Hepatocyte (in vitro differentiated cells): Measurements from ENCODE around the gene RAB11FIP3. TPM values are rescaled to one million over a fixed set of nuclear protein-coding genes. Genes with fewer than 3 reads are reported as not detected.

Experiments used
- DNase-seq: peaks from one replicate; pipeline ENCODE4 v3.0.0-alpha.2; 2016; ENCODE audit warnings: low spot score
- H2AFZ ChIP-seq: fragments of 200-600 bp; sonication (generic); 2 replicates; pipeline ENCODE4 v1.6.0; 2016; ENCODE audit warnings: antibody characterized with exemption, mild to moderate bottlenecking
- H3K27ac ChIP-seq: fragments of 200-600 bp; sonication (generic); 2 replicates; pipeline ENCODE4 v1.5.1; 2016; ENCODE audit warnings: mild to moderate bottlenecking
- H3K27me3 ChIP-seq: fragments of 200-600 bp; sonication (generic); 2 replicates; pipeline ENCODE4 v1.6.1; 2016
- H3K36me3 ChIP-seq: fragments of 200-600 bp; sonication (generic); replicated peaks from 2 replicates; pipeline ENCODE4 v1.5.1; 2016; ENCODE audit warnings: low read depth; ENCODE audit not compliant: insufficient read depth
- H3K4me1 ChIP-seq: fragments of 200-600 bp; sonication (generic); 2 replicates; pipeline ENCODE4 v1.5.1; 2016; ENCODE audit warnings: mild to moderate bottlenecking, moderate library complexity; ENCODE audit not compliant: insufficient read depth
- H3K4me2 ChIP-seq: fragments of 200-600 bp; sonication (generic); 2 replicates; pipeline ENCODE4 v1.6.0; 2016
- H3K4me3 ChIP-seq: fragments of 200-600 bp; sonication (generic); 2 replicates; pipeline ENCODE4 v1.5.1; 2016; ENCODE audit warnings: mild to moderate bottlenecking
- H3K79me2 ChIP-seq: fragments of 200-600 bp; sonication (generic); 2 replicates; pipeline ENCODE4 v1.6.0; 2017; ENCODE audit warnings: mild to moderate bottlenecking
- H3K9me2 ChIP-seq: fragments of 200-600 bp; sonication (generic); replicated peaks from 2 replicates; pipeline ENCODE4 v1.6.0; 2017; ENCODE audit warnings: mild to moderate bottlenecking; ENCODE audit not compliant: insufficient read depth
- H3K9me3 ChIP-seq: fragments of 200-600 bp; sonication (generic); 2 replicates; pipeline ENCODE4 v1.5.1; 2016; ENCODE audit warnings: low read depth, mild to moderate bottlenecking
- H4K20me1 ChIP-seq: fragments of 200-600 bp; sonication (generic); 2 replicates; pipeline ENCODE4 v1.6.0; 2016; ENCODE audit warnings: mild to moderate bottlenecking; ENCODE audit not compliant: insufficient read depth, poor library complexity, severe bottlenecking
- EZH2 ChIP-seq: fragments of 200-600 bp; sonication (generic); IDR thresholded peaks from 2 replicates; pipeline ENCODE4 v1.6.1; 2016; ENCODE audit warnings: antibody characterized with exemption, mild to moderate bottlenecking, borderline replicate concordance
- EZH2phosphoT487 ChIP-seq: fragments of 200-600 bp; sonication (generic); IDR thresholded peaks from one replicate; pipeline ENCODE4 v1.6.1; 2018; ENCODE audit warnings: antibody characterized with exemption, mild to moderate bottlenecking, low read depth, moderate library complexity; ENCODE audit not compliant: unreplicated experiment, severe bottlenecking
- WGBS: methylation state at CpG from one replicate; pipeline ENCODE4 v1.1.6; 2016; ENCODE audit warnings: low lambda C conversion rate; ENCODE audit errors: missing lambda C conversion rate; 5-methylcytosine and 5-hydroxymethylcytosine counted together
- polyA plus RNA-seq: library from polyadenylated mRNA; unstranded; fragments of >200 nt; fragmentation: Nextera tagmentation; extraction: Ambion mirVana; gene quantifications from 2 replicates; pipeline ENCODE4 v1.2.1, GENCODE V29; 2016
- total RNA-seq: library from RNA; depleted of rRNA; stranded (reverse); fragments of >200 nt; gene quantifications from 2 replicates; pipeline ENCODE4 v1.2.3, GENCODE V29; 2014
- TF ChIP-seq, protein P1 (sequence below): fragments of 200-600 bp; sonication (generic); IDR thresholded peaks from 2 replicates; pipeline ENCODE4 v1.5.1; 2016; ENCODE audit warnings: antibody characterized with exemption, mild to moderate bottlenecking; ENCODE audit not compliant: poor library complexity

RAB11FIP3 gene
- total and polyA plus RNA-seq, 2 experiments from 2014 or later = 47.3 to 72.8 TPM

DNA sequence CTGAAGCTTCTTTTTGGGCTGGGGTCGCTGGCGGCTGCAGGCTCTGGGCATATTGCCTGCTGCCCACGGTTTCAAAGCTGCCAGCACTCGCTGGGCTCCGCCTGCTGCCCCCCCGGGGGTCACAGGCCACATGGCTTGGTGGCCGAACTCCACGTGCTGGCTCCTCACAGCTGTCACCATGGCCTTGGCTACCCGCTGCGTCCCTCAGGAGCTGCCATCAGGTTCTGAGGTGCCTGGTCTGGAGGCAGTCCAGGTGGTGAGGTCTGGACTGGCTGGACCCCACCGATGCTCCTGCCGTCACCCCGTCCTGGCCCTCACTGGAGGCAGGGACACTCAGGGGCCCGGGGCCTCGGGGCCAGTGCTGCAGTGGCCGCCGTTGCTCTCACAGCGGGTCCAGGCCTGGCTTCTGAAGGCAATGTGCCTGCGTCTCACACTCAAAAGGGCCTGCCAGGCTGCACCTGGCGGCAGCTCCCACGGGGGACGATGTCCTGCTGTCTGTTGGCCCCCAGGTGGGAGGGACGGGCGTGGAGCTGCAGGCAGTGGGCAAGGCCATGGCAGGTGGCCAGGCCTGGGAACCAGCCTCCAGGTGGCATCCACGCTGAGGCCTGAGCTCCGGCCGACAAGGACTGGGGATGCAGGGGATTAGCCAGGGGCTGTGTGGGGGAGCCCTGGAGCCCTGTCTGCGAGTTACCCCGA lies 115.3 kb downstream of the RAB11FIP3 start:
- H3K9me3 ChIP-seq = no peaks in the 10 kb centered on the region
- DNase-seq = no peak
- peaks cover 11% of the 10 kb centered on the region for H3K4me1 ChIP-seq
- H4K20me1 ChIP-seq = peaks cover 18% of the 10 kb centered on the region
- H3K27me3 ChIP-seq = no peaks in the 10 kb centered on the region
- WGBS = 97% methylated on average over 25 of the region's 29 CpGs
- H3K36me3 ChIP-seq = no peaks in the 10 kb centered on the region
- no peak overlapping the region for H3K27ac ChIP-seq
- TF ChIP-seq EZH2phosphoT487 = no peak
- TF ChIP-seq, protein P1, sequence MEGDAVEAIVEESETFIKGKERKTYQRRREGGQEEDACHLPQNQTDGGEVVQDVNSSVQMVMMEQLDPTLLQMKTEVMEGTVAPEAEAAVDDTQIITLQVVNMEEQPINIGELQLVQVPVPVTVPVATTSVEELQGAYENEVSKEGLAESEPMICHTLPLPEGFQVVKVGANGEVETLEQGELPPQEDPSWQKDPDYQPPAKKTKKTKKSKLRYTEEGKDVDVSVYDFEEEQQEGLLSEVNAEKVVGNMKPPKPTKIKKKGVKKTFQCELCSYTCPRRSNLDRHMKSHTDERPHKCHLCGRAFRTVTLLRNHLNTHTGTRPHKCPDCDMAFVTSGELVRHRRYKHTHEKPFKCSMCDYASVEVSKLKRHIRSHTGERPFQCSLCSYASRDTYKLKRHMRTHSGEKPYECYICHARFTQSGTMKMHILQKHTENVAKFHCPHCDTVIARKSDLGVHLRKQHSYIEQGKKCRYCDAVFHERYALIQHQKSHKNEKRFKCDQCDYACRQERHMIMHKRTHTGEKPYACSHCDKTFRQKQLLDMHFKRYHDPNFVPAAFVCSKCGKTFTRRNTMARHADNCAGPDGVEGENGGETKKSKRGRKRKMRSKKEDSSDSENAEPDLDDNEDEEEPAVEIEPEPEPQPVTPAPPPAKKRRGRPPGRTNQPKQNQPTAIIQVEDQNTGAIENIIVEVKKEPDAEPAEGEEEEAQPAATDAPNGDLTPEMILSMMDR = no peak
- no peak for TF ChIP-seq EZH2
- H2AFZ ChIP-seq = no peak overlapping the region
- no peak overlapping the region for H3K4me2 ChIP-seq
- no peaks in the 10 kb centered on the region for H3K9me2 ChIP-seq
- H3K79me2 ChIP-seq = peaks cover 86% of the 10 kb centered on the region
- H3K4me3 ChIP-seq = no peak overlapping the region

DNA sequence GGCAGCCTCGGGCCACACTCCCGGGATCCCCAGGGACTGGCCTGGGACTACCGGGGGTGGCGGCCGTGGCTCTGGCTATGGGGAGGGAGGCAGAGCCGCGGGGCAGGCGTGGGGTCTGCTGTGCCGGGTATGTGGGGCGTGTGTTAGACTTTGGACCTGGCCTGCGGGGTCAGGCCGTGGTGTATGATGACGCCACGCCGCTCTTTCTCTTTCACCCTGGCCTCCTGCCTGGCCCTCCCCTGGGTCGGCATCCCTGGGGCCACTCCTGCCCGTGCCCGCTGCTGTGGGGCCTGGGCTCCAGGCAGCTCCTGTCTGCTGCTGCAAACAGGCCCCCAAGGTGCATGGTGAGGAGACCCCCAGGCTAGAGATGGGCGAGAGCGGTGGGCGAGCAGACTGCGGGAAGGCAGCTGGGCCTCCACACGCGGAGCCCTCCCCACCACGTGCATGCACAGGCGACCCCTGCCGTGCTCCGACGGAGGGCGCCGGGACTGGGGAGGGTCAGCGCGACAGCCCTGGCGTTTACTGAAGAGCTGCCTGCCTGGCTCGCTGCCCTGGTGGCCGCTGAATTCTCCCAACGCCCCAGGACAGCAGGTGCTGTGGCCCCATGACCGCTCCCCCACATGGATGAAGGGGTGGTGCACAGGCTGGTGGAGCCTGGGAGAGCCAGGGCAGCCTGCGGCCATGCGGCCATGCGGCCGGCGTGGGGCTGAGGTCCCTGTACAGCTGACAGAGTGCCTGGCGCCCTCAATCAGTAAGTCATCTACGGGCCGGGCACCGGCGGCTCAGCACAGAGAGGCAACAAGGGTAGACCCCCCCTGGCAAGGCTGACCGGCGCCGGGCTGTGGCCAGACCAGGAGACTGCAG lies 118.1 kb downstream of the RAB11FIP3 start:
- no peak for TF ChIP-seq EZH2
- TF ChIP-seq, protein P1 = no peak
- TF ChIP-seq EZH2phosphoT487 = no peak
- Histone ChIP-seq H3K4me2 (peak overlapping the region; percentile 62), H3K9me2 (no peaks in the 10 kb centered on the region), H3K79me2 (peaks cover 58% of the 10 kb centered on the region), H4K20me1 (peaks cover 14% of the 10 kb centered on the region), H3K36me3 (no peaks in the 10 kb centered on the region), H3K27me3 (no peaks in the 10 kb centered on the region), H3K4me1 (peaks cover 7% of the 10 kb centered on the region), H3K4me3 (no peak overlapping the region), H3K27ac (peak overlapping the region; percentile 94), H2AFZ (no peak overlapping the region), H3K9me3 (no peaks in the 10 kb centered on the region)
- peak; percentile 75 for DNase-seq
- WGBS = 84% methylated on average over 28 of the region's 51 CpGs

DNA sequence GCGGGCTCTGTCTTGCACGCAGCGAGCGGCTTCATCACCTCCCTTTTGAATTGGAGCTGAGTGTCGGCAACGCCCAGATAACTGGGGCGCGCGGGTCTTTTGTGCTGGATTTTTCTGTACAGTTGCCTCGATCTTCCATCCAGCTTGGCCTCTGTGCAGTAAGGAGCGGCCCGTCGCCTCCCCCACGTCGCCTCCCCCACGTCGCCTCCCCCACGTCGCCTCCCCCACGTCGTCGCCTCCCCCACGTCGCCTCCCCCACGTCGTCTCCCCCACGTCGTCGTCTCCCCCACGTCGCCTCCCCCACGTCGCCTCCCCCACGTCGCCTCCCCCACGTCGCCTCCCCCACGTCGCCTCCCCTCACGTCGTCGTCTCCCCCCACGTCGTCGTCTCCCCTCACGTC lies 119.1 kb downstream of the RAB11FIP3 start:
- Histone ChIP-seq H3K27me3 (no peaks in the 10 kb centered on the region), H3K27ac (no peak overlapping the region), H3K9me3 (no peaks in the 10 kb centered on the region), H2AFZ (no peak overlapping the region), H3K36me3 (no peaks in the 10 kb centered on the region), H3K4me2 (no peak overlapping the region), H4K20me1 (peaks cover 14% of the 10 kb centered on the region), H3K4me1 (peaks cover 7% of the 10 kb centered on the region), H3K9me2 (no peaks in the 10 kb centered on the region), H3K4me3 (no peak overlapping the region), H3K79me2 (peaks cover 49% of the 10 kb centered on the region)
- DNase-seq = no peak
- TF ChIP-seq, protein P1 = no peak
- TF ChIP-seq EZH2phosphoT487 = no peak
- TF ChIP-seq EZH2 = no peak
- WGBS = 95% methylated on average over 16 of the region's 46 CpGs
